GM23248 (cell line): ENCODE measurements around the gene RPA1.

Experiments
- EZH2 ChIP-seq: fragments of 200-600 bp; sonication (generic); IDR thresholded peaks from 2 replicates; pipeline ENCODE4 v1.6.1; 2018; ENCODE audit warnings: antibody characterized with exemption, mild to moderate bottlenecking; ENCODE audit not compliant: insufficient read depth, poor library complexity, severe bottlenecking
- EZH2phosphoT487 ChIP-seq: fragments of 200-600 bp; sonication (generic); IDR thresholded peaks from 2 replicates; pipeline ENCODE4 v1.6.1; 2018; ENCODE audit warnings: antibody characterized with exemption, moderate library complexity, mild to moderate bottlenecking, low read depth; ENCODE audit not compliant: insufficient read depth

DNA sequence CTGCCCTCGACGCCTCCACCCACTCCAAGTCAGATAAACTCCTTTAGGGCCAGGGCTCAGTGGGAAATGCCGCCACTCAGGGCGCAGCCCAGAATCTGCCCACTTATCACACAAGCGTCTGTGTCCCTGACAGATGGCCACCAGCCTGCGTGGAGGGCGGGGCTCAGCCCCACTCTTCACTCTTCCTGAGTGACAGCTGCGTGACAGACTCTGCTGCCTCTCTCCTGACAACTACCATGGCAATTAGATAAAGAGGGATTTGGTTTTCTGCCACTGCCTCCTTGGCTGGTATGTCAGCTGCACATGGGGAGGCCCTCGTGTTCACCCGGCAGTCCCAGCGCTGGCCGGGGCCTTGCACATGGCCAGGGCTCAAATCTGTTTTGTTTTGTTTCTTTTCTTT is 99.2 kb downstream of the RPA1 start:
- TF ChIP-seq EZH2 (no peak), EZH2phosphoT487 (no peak)
